ENCODE data around the gene RHOT1. TPM values are rescaled to one million over a fixed set of nuclear protein-coding genes. Genes with fewer than 3 reads are reported as not detected.

RHOT1 gene
- total and polyA plus RNA-seq, 2 donors (not counting 3 experiments of a cell fraction or from before 2014, with no cell fraction given): 23.5 to 28.8 TPM

DNA sequence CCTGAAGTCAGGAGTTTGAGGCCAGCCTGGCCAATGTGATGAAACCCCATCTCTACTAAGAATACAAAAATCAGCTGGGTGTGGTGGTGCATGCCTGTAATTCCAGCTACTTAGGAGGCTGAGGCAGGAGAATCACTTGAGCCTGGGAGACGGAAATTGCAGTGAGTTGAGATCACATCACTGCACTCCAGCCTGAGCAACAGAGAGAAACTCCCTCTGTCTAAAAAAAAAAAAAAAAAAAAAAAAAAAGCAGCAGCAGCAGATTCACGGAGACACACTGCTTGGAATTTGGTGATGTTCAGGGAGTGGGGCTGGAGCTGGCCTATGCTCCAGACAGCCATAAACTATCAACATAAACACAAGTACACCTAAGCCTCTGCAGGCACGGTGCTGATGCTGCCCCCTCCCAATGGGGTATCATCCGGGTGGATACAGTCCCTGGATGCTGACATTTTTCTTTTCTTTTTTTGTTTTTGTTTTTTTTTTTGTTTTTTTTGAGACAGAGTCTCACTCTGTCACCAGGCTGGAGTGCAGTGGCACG lies 39.6 kb upstream of the RHOT1 start:
- Histone ChIP-seq H4K20me1 (replicated peaks; ENCODE audit: control insufficient read depth, extremely low read depth, insufficient read depth, low read length) (no peaks in the 10 kb centered on the region), H3K9ac (replicated peaks; ENCODE audit: extremely low read depth, insufficient read depth, low read length) (no peak overlapping the region), H2AFZ (ENCODE audit: low read depth, low read length) (no peak overlapping the region), H3K4me2 (ENCODE audit: insufficient read depth, low read length) (no peak overlapping the region), H3K4me3 (replicated peaks in 1 of 3; ENCODE audit: insufficient read depth in 1 of 3, low read depth in 1 of 3, low read length in 3 of 3) (no peak overlapping the region), H3K36me3 (ENCODE audit: control insufficient read depth in 2 of 2, extremely low read depth in 1 of 2, insufficient read depth in 2 of 2, low read length in 2 of 2) (no peaks in the 10 kb centered on the region), H3K27me3 (ENCODE audit: control insufficient read depth in 2 of 2, insufficient read depth in 2 of 2, low read length in 2 of 2) (no peaks in the 10 kb centered on the region), H3K79me2 (ENCODE audit: control insufficient read depth, insufficient read depth, low read length) (no peaks in the 10 kb centered on the region), H3K4me1 (ENCODE audit: control insufficient read depth, extremely low read depth, insufficient read depth, low read length) (peaks cover 19% of the 10 kb centered on the region), H3K9me1 (replicated peaks; ENCODE audit: control insufficient read depth, extremely low read depth, insufficient read depth, low read length) (no peaks in the 10 kb centered on the region), H3K9me3 (replicated peaks; ENCODE audit: control insufficient read depth, insufficient read depth, low read length) (no peaks in the 10 kb centered on the region), H3K27ac (ENCODE audit: insufficient read depth, low read depth, low read length) (no peak overlapping the region)
- dilution Hi-C loops (cut with MboI; ENCODE audit: extremely low pct_ligation_motif_present, low sequenced_read_pairs): no loop called here
- TF ChIP-seq JUN (IDR thresholded peaks at IDR 0.05; ENCODE audit: borderline replicate concordance, insufficient read depth, insufficient read length, low read depth) (no peak), POLR2A (IDR thresholded peaks at IDR 0.05; ENCODE audit: low read depth, low read length) (no peak), FOS (IDR thresholded peaks at IDR 0.05; ENCODE audit: borderline replicate concordance, insufficient read depth, low read length) (no peak), GATA2 (IDR thresholded peaks at IDR 0.05; ENCODE audit: insufficient read depth, insufficient read length, low read depth, low read length) (no peak), MYC (IDR thresholded peaks at IDR 0.05; ENCODE audit: low read depth, low read length) (no peak), POLR2AphosphoS5 (IDR thresholded peaks at IDR 0.05; ENCODE audit: insufficient read depth, low read depth, low read length) (no peak)
- TF ChIP-seq, protein P1, sequence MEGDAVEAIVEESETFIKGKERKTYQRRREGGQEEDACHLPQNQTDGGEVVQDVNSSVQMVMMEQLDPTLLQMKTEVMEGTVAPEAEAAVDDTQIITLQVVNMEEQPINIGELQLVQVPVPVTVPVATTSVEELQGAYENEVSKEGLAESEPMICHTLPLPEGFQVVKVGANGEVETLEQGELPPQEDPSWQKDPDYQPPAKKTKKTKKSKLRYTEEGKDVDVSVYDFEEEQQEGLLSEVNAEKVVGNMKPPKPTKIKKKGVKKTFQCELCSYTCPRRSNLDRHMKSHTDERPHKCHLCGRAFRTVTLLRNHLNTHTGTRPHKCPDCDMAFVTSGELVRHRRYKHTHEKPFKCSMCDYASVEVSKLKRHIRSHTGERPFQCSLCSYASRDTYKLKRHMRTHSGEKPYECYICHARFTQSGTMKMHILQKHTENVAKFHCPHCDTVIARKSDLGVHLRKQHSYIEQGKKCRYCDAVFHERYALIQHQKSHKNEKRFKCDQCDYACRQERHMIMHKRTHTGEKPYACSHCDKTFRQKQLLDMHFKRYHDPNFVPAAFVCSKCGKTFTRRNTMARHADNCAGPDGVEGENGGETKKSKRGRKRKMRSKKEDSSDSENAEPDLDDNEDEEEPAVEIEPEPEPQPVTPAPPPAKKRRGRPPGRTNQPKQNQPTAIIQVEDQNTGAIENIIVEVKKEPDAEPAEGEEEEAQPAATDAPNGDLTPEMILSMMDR (IDR thresholded peaks at IDR 0.05; ENCODE audit: extremely low read depth in 1 of 2, insufficient read depth in 1 of 2, low read depth in 1 of 2, low read length in 2 of 2): no peak
- TF ChIP-seq, protein P2, sequence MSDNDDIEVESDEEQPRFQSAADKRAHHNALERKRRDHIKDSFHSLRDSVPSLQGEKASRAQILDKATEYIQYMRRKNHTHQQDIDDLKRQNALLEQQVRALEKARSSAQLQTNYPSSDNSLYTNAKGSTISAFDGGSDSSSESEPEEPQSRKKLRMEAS (IDR thresholded peaks at IDR 0.05; ENCODE audit: insufficient read depth, insufficient read length): no peak
- FAIRE-seq: no peak
- ChIA-PET POLR2A (no interaction called here), CTCF (interaction anchor here (1.5 to 2.4 kb wide), 2 partner anchors 8 to 36 kb away, joined by 3 to 12 read pairs; no protein-coding TSS in a partner anchor)
- intact Hi-C loops (cut with micrococcal nuclease): no loop called here
- no TSS peak for BruUV-seq (replicated peaks)
- DNase-seq (ENCODE audit: low read depth, low spot score): no peak

Measured in endothelial cell of umbilical vein (primary cell).